ENCODE results near the gene TIGD1.
"Not testable (repeated sequence)": the region's sequence is repeated elsewhere in the genome, so short reads cannot be mapped to it uniquely, and the experiment has no call there.

TIGD1 gene

GRCh38 chr2:232550354-232551249 is at the start of gene TIGD1, which contains the start of gene EIF4E2:
Gene TIGD1 (minus strand): TSS chr2:232550557. CDS start chr2:232549882, 675 bp downstream.
Gene EIF4E2 (plus strand): TSS chr2:232550689. CDS start chr2:232550725, 36 bp downstream.
- DNase-seq = peak; percentile 81

- DNase-seq = no peak
These were observed 47.9 kb upstream of the TIGD1 start for GRCh38 chr2:232598293-232598692.

- no peak for DNase-seq
These were observed 47.2 kb upstream of the TIGD1 start for GRCh38 chr2:232597362-232598079.

- DNase-seq = no peak
These were observed 43.6 kb upstream of the TIGD1 start for GRCh38 chr2:232593982-232594381.

- DNase-seq = no peak
These were observed 42.5 kb upstream of the TIGD1 start for GRCh38 chr2:232592772-232593395.

- DNase-seq = no peak
These were observed 38.6 kb upstream of the TIGD1 start for GRCh38 chr2:232588680-232589585.

GRCh38 chr2:232588031-232588430 is 37.7 kb upstream of the TIGD1 start:
- DNase-seq = no peak

- no peak for DNase-seq
These were observed 37.2 kb upstream of the TIGD1 start for GRCh38 chr2:232587512-232587911.

- DNase-seq = no peak
These were observed 36.7 kb upstream of the TIGD1 start for GRCh38 chr2:232586943-232587505.

- DNase-seq = no peak
These were observed 33.9 kb upstream of the TIGD1 start for GRCh38 chr2:232584238-232584637.

- no peak for DNase-seq
These were observed 31.4 kb upstream of the TIGD1 start for GRCh38 chr2:232581725-232582124.

GRCh38 chr2:232580648-232580981 is 30.3 kb upstream of the TIGD1 start:
- no peak for DNase-seq

GRCh38 chr2:232578626-232579025 is 28.3 kb upstream of the TIGD1 start:
- DNase-seq = no peak

- DNase-seq = no peak
These were observed 27.5 kb upstream of the TIGD1 start for GRCh38 chr2:232577841-232578240.

GRCh38 chr2:232576995-232577394 is 26.6 kb upstream of the TIGD1 start:
- DNase-seq = no peak

- no peak for DNase-seq
These were observed 25.0 kb upstream of the TIGD1 start for GRCh38 chr2:232575404-232575746.

- no peak for DNase-seq
These were observed 24.5 kb upstream of the TIGD1 start for GRCh38 chr2:232574674-232575403.

GRCh38 chr2:232573771-232574435 is 23.5 kb upstream of the TIGD1 start:
- DNase-seq = no peak

GRCh38 chr2:232573042-232573441 is 22.7 kb upstream of the TIGD1 start:
- DNase-seq = no peak

- no peak for DNase-seq
These were observed 20.7 kb upstream of the TIGD1 start for GRCh38 chr2:232571026-232571474.

- DNase-seq = not testable (repeated sequence)
These were observed 20.1 kb upstream of the TIGD1 start for GRCh38 chr2:232570481-232570880.
